ENCODE data around the gene RIMBP2. TPM values are rescaled to one million over a fixed set of nuclear protein-coding genes. Genes with fewer than 3 reads are reported as not detected.

RIMBP2 gene
- total RNA-seq, 1 donor from 2014 or later, result 0.99 TPM

DNA sequence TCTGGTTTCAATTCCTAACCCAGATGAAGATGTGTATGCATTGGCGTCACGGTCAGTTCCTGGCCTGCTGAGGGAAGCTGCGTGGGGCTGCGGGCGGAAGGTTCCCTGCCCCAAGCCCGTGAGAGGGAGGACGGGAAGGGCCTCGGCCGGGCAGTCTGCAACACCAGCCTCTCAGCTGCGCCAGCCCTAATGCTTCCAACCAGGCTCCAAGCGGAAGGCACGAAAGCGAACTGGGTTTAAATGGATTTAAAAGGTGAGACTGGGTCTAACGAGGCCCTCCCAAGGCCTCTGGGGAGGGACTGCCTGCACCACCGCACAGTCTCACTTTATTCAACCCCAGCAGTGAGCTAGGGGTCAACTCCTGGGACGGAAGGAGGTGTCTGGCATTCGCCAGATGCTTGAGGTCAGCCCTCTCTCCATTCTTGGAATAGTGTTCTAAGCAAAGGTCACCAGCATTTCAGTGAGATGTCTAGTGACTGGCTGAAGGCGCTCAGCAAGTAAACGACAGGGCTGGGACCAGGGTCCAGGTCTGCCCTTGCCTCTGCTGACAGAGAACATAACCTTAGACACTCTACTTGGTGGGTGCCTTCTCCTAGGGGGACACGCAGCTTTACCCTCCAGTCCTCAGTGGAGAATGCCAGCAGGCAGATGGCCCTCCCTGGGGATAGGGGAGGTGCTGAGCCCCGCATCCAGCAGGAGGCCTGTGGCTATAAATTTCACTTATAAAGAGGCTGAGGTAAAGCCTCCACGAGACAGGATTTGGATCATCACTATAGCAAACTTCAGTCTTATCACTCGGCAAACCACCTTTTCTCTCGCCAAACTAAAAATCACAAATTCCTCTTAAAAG, 286.2 kb downstream of the RIMBP2 start:
- Histone ChIP-seq H3K9me3 (ENCODE audit: low read depth) (no peaks in the 10 kb centered on the region), H3K27ac (no peak overlapping the region), H4K20me1 (ENCODE audit: low read depth) (no peaks in the 10 kb centered on the region), H3F3A (ENCODE audit: low read depth) (no peaks in the 10 kb centered on the region), H3K79me2 (ENCODE audit: low read depth) (no peaks in the 10 kb centered on the region), H3K4me1 (peaks cover 6% of the 10 kb centered on the region), H3K9ac (no peak overlapping the region), H3K36me3 (no peaks in the 10 kb centered on the region), H3K4me3 (no peak overlapping the region), H2AFZ (replicated peaks) (no peak overlapping the region), H3K4me2 (no peak overlapping the region), H3K27me3 (no peaks in the 10 kb centered on the region)
- no peak for DNase-seq (ENCODE audit: low spot score)
- no peak overlapping the region for H3K4me3 Mint-ChIP-seq
- peaks cover 12% of the 10 kb centered on the region for H3K36me3 Mint-ChIP-seq
- peaks cover 6% of the 10 kb centered on the region for H3K9me3 Mint-ChIP-seq
- no peak for TF ChIP-seq EZH2phosphoT487 (IDR thresholded peaks at IDR 0.05)
- TF ChIP-seq EZH2 (IDR thresholded peaks at IDR 0.05), result no peak
- TF ChIP-seq, protein P1, sequence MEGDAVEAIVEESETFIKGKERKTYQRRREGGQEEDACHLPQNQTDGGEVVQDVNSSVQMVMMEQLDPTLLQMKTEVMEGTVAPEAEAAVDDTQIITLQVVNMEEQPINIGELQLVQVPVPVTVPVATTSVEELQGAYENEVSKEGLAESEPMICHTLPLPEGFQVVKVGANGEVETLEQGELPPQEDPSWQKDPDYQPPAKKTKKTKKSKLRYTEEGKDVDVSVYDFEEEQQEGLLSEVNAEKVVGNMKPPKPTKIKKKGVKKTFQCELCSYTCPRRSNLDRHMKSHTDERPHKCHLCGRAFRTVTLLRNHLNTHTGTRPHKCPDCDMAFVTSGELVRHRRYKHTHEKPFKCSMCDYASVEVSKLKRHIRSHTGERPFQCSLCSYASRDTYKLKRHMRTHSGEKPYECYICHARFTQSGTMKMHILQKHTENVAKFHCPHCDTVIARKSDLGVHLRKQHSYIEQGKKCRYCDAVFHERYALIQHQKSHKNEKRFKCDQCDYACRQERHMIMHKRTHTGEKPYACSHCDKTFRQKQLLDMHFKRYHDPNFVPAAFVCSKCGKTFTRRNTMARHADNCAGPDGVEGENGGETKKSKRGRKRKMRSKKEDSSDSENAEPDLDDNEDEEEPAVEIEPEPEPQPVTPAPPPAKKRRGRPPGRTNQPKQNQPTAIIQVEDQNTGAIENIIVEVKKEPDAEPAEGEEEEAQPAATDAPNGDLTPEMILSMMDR (IDR thresholded peaks at IDR 0.05), result no peak
- H3K27ac Mint-ChIP-seq, result peak overlapping the region; percentile 50
- H3K27me3 Mint-ChIP-seq (ENCODE audit: insufficient read depth, low read depth), result peaks cover 10% of the 10 kb centered on the region
- peaks cover 33% of the 10 kb centered on the region for H3K4me1 Mint-ChIP-seq

- no peak overlapping the region for H3K9ac ChIP-seq
- no peaks in the 10 kb centered on the region for H3F3A ChIP-seq (ENCODE audit: low read depth)
- H3K4me1 ChIP-seq, result peaks cover 6% of the 10 kb centered on the region
- H3K36me3 ChIP-seq, result no peaks in the 10 kb centered on the region
- no peaks in the 10 kb centered on the region for H3K9me3 ChIP-seq (ENCODE audit: low read depth)
- Mint-ChIP-seq H3K4me1 (peaks cover 40% of the 10 kb centered on the region), H3K9me3 (peaks cover 6% of the 10 kb centered on the region), H3K36me3 (peaks cover 8% of the 10 kb centered on the region), H3K4me3 (no peak overlapping the region), H3K27me3 (ENCODE audit: insufficient read depth, low read depth) (peaks cover 10% of the 10 kb centered on the region), H3K27ac (peak overlapping the region; percentile 90)
- TF ChIP-seq EZH2 (IDR thresholded peaks at IDR 0.05), result no peak
- TF ChIP-seq EZH2phosphoT487 (IDR thresholded peaks at IDR 0.05), result no peak
- TF ChIP-seq, protein P1 (IDR thresholded peaks at IDR 0.05), result no peak
- H3K27me3 ChIP-seq, result no peaks in the 10 kb centered on the region
- no peak overlapping the region for H2AFZ ChIP-seq (replicated peaks)
- peak; percentile 39 for DNase-seq (ENCODE audit: low spot score)
- no peaks in the 10 kb centered on the region for H3K79me2 ChIP-seq (ENCODE audit: low read depth)
- no peak overlapping the region for H3K27ac ChIP-seq
- no peak overlapping the region for H3K4me2 ChIP-seq
- no peak overlapping the region for H3K4me3 ChIP-seq
- H4K20me1 ChIP-seq (ENCODE audit: low read depth), result no peaks in the 10 kb centered on the region
Measured at GRCh38 chr12:130428116-130428515, 288.0 kb downstream of the RIMBP2 start.

DNA sequence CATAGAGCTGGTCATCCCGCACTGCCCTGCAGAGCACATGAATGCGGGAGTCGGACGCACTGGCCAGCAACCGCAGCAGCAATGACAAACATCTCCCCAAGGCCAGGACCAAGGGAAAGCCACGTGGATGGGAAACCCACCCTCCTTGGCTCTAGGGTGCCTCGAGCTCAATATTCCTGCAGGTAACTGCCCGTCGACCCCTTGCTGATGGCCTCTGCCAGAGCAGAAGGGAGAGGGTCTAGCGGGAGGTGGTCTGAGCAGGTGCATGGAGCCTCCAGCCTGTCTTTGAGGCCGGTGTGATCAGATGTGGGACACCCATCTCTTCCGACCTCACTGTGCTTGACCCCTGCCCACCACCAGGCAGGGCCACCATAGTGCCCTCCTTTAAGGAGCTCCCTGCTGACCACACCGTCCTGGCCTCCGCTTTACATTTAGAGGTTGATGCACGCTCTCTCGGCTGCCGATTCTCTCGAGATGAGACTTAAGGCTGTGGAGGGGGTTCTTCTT, 288.7 kb downstream of the RIMBP2 start:
- Mint-ChIP-seq H3K4me1 (peaks cover 46% of the 10 kb centered on the region), H3K36me3 (peaks cover 8% of the 10 kb centered on the region), H3K27ac (peak overlapping the region; percentile 97), H3K27me3 (ENCODE audit: insufficient read depth, low read depth) (peaks cover 10% of the 10 kb centered on the region), H3K9me3 (peaks cover 4% of the 10 kb centered on the region), H3K4me3 (no peak overlapping the region)
- Histone ChIP-seq H3K9me3 (ENCODE audit: low read depth) (no peaks in the 10 kb centered on the region), H3F3A (ENCODE audit: low read depth) (no peaks in the 10 kb centered on the region), H3K27me3 (no peaks in the 10 kb centered on the region), H3K27ac (no peak overlapping the region), H3K4me3 (no peak overlapping the region), H3K36me3 (no peaks in the 10 kb centered on the region), H3K4me2 (no peak overlapping the region), H2AFZ (replicated peaks) (no peak overlapping the region), H3K79me2 (ENCODE audit: low read depth) (no peaks in the 10 kb centered on the region), H4K20me1 (ENCODE audit: low read depth) (no peaks in the 10 kb centered on the region), H3K9ac (no peak overlapping the region), H3K4me1 (peaks cover 13% of the 10 kb centered on the region)
- no peak for DNase-seq (ENCODE audit: low spot score)
- no peak for TF ChIP-seq EZH2 (IDR thresholded peaks at IDR 0.05)
- TF ChIP-seq EZH2phosphoT487 (IDR thresholded peaks at IDR 0.05), result no peak
- TF ChIP-seq, protein P1 (IDR thresholded peaks at IDR 0.05), result no peak
